Measurements from ENCODE around the gene MOCOS.
A peak's percentile ranks its signal among the peaks of the same experiment; 100 is the strongest.

MOCOS gene

GRCh38 chr18:36298126-36298741 is 110.9 kb downstream of the MOCOS start:
- no peaks in the 10 kb centered on the region for H3K36me3 ChIP-seq (ENCODE audit: insufficient read depth)
- no peak overlapping the region for H3K27ac ChIP-seq
- peak overlapping the region; percentile 100 for H2AFZ ChIP-seq (ENCODE audit: low read depth)
- no peak for TF ChIP-seq CTCF (conservative IDR thresholded peaks at IDR 0.05; ENCODE audit: low read depth, low read length)
- H3K4me1 ChIP-seq (ENCODE audit: low read depth, poor library complexity, severe bottlenecking), result peaks cover 5% of the 10 kb centered on the region
- peak overlapping the region; percentile 55; the same call in 1 of the 2 replicates for H3K9ac ChIP-seq
- peak overlapping the region; percentile 95 for H3K4me2 ChIP-seq
- peaks cover 3% of the 10 kb centered on the region; the same call in 1 of the 2 replicates for H3K27me3 ChIP-seq (ENCODE audit: insufficient read depth, low read depth)
- H4K20me1 ChIP-seq (ENCODE audit: insufficient read depth), result no peaks in the 10 kb centered on the region
- no peaks in the 10 kb centered on the region for H3K79me2 ChIP-seq (ENCODE audit: insufficient read depth, low read depth)
- H3K4me3 ChIP-seq (IDR thresholded peaks at IDR 0.05; ENCODE audit: insufficient read depth, low read depth, low read length), result no peak overlapping the region

- no peaks in the 10 kb centered on the region for H4K20me1 ChIP-seq (ENCODE audit: insufficient read depth)
- peaks cover 5% of the 10 kb centered on the region for H3K4me1 ChIP-seq (ENCODE audit: low read depth, poor library complexity, severe bottlenecking)
- H3K36me3 ChIP-seq (ENCODE audit: insufficient read depth), result no peaks in the 10 kb centered on the region
- H3K27me3 ChIP-seq (ENCODE audit: insufficient read depth, low read depth), result peaks cover 3% of the 10 kb centered on the region; the same call in 1 of the 2 replicates
- H2AFZ ChIP-seq (ENCODE audit: low read depth), result no peak overlapping the region
- H3K4me3 ChIP-seq (IDR thresholded peaks at IDR 0.05; ENCODE audit: insufficient read depth, low read depth, low read length), result no peak overlapping the region
- H3K79me2 ChIP-seq (ENCODE audit: insufficient read depth, low read depth), result no peaks in the 10 kb centered on the region
- H3K4me2 ChIP-seq, result peak overlapping the region; percentile 45; the same call in 1 of the 2 replicates
- H3K27ac ChIP-seq, result no peak overlapping the region
- no peak overlapping the region for H3K9ac ChIP-seq
- no peak for TF ChIP-seq CTCF (conservative IDR thresholded peaks at IDR 0.05; ENCODE audit: low read depth, low read length)
Observed at GRCh38 chr18:36299015-36299414, 111.7 kb downstream of the MOCOS start.

- no peak for TF ChIP-seq CTCF (conservative IDR thresholded peaks at IDR 0.05; ENCODE audit: low read depth, low read length)
- no peaks in the 10 kb centered on the region for H4K20me1 ChIP-seq (ENCODE audit: insufficient read depth)
- H3K4me3 ChIP-seq (IDR thresholded peaks at IDR 0.05; ENCODE audit: insufficient read depth, low read depth, low read length), result no peak overlapping the region
- H3K36me3 ChIP-seq (ENCODE audit: insufficient read depth), result no peaks in the 10 kb centered on the region
- H3K4me2 ChIP-seq, result no peak overlapping the region
- H3K27ac ChIP-seq, result no peak overlapping the region
- peaks cover 5% of the 10 kb centered on the region for H3K4me1 ChIP-seq (ENCODE audit: low read depth, poor library complexity, severe bottlenecking)
- H3K79me2 ChIP-seq (ENCODE audit: insufficient read depth, low read depth), result no peaks in the 10 kb centered on the region
- peaks cover 3% of the 10 kb centered on the region; the same call in 1 of the 2 replicates for H3K27me3 ChIP-seq (ENCODE audit: insufficient read depth, low read depth)
- H3K9ac ChIP-seq, result no peak overlapping the region
- no peak overlapping the region for H2AFZ ChIP-seq (ENCODE audit: low read depth)
Observed at GRCh38 chr18:36300211-36300610, 112.9 kb downstream of the MOCOS start.

GRCh38 chr18:36301884-36302283 is 114.6 kb downstream of the MOCOS start:
- Histone ChIP-seq H4K20me1 (ENCODE audit: insufficient read depth) (no peaks in the 10 kb centered on the region), H3K9ac (no peak overlapping the region), H2AFZ (ENCODE audit: low read depth) (no peak overlapping the region), H3K27ac (no peak overlapping the region), H3K36me3 (ENCODE audit: insufficient read depth) (no peaks in the 10 kb centered on the region), H3K27me3 (ENCODE audit: insufficient read depth, low read depth) (peaks cover 3% of the 10 kb centered on the region; the same call in 1 of the 2 replicates), H3K4me2 (no peak overlapping the region), H3K4me3 (IDR thresholded peaks at IDR 0.05; ENCODE audit: insufficient read depth, low read depth, low read length) (no peak overlapping the region), H3K79me2 (ENCODE audit: insufficient read depth, low read depth) (no peaks in the 10 kb centered on the region), H3K4me1 (ENCODE audit: low read depth, poor library complexity, severe bottlenecking) (peaks cover 5% of the 10 kb centered on the region)
- TF ChIP-seq CTCF (conservative IDR thresholded peaks at IDR 0.05; ENCODE audit: low read depth, low read length), result no peak
